Gastroesophageal sphincter (tissue), 4 donors: ENCODE results near the gene OPCML. TPM values are rescaled to one million over a fixed set of nuclear protein-coding genes. Genes with fewer than 3 reads are reported as not detected.

Experiments
- ATAC-seq: fragments of 150-250 bp; one replicate; pipeline ENCODE4 v1.9.1; 2016; ENCODE audit warnings: mild to moderate bottlenecking, moderate library complexity
- H3K27ac ChIP-seq, 4 donors: fragments of 200-600 bp; sonication (generic) in 3 of 4; 1 replicate in 3 of 4; 2 replicates in 1 of 4; pipeline ENCODE4 v1.5.1; 2016 to 2019
- H3K27me3 ChIP-seq: fragments of 200-600 bp; sonication (generic); one replicate; pipeline ENCODE4 v1.5.1; 2019
- H3K36me3 ChIP-seq, 2 donors: fragments of 200-600 bp; sonication (generic); one replicate each; pipeline ENCODE4 v1.5.1; 2019; ENCODE audit warnings: control low read depth in 1 of 2
- H3K4me1 ChIP-seq, 3 donors: fragments of 200-600 bp; sonication (generic); 1 replicate in 2 of 3; 2 replicates in 1 of 3; pipeline ENCODE4 v1.5.1; 2016 to 2019; ENCODE audit warnings: control low read depth in 2 of 3
- H3K4me3 ChIP-seq, 2 donors: fragments of 200-600 bp; sonication (generic); one replicate each; pipeline ENCODE4 v1.5.1; 2019; ENCODE audit warnings: mild to moderate bottlenecking in 1 of 2, moderate library complexity in 1 of 2
- H3K9me3 ChIP-seq, 3 donors: fragments of 200-600 bp; sonication (generic); one replicate each; pipeline ENCODE4 v1.5.1; 2017 to 2019; ENCODE audit warnings: control low read depth in 2 of 3
- EP300 ChIP-seq: sonication (generic); formaldehyde crosslinking; IDR thresholded peaks from one replicate; pipeline ENCODE4 v1.6.1; 2017; ENCODE audit warnings: antibody characterized with exemption, mild to moderate bottlenecking
- POLR2A ChIP-seq, 2 donors: fragments of 450-650 bp; IDR thresholded peaks; one replicate each; pipeline ENCODE4 v1.6.1; 2017; ENCODE audit warnings: antibody characterized with exemption in 2 of 2, mild to moderate bottlenecking in 2 of 2, moderate library complexity in 1 of 2
- POLR2AphosphoS5 ChIP-seq: sonication (generic); formaldehyde crosslinking; IDR thresholded peaks from one replicate; pipeline ENCODE4 v1.6.1; 2017; ENCODE audit warnings: antibody characterized with exemption
- WGBS, 2 donors: methylation state at CpG; one replicate each; pipeline ENCODE4 v1.1.5; 2018; ENCODE audit warnings: low coverage in 1 of 2; 5-methylcytosine and 5-hydroxymethylcytosine counted together
- total RNA-seq, 4 donors: library from RNA; depleted of rRNA; stranded (reverse); fragments of >200 nt; gene quantifications; one replicate each; pipeline ENCODE4 v1.1.0, GENCODE V29; 2016
- TF ChIP-seq, protein P1 (sequence below), 4 experiments: fragments of 200-600 bp in 2 of 4; fragments of 450-650 bp in 2 of 4; sonication (generic) in 1 of 4; IDR thresholded peaks; one replicate each; pipeline ENCODE4 v1.5.1; 2017 to 2019; ENCODE audit warnings: antibody characterized with exemption in 4 of 4, mild to moderate bottlenecking in 2 of 4, moderate library complexity in 2 of 4

The OPCML gene
- total RNA-seq, 4 donors from 2014 or later: 0.13 to 0.93 (median 0.33) TPM

DNA sequence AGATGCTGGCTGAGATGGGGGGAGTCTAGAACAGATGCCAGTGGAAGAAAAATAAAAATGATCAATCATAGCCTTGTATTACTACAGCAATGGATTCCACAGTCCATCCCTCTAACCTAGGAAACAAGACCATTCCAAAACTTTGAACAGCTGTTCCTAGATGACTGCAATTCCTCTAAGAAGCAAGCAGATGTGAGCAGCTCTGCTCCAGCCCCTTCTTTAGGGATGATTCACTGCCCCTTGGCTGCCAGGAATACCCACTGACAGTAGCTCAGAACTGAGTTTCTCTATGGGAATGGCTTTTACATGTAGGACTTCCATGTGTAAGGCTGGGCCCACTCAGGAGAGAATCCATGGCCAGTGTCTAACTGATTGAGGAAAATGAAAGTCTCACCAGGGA, 943.9 kb downstream of the OPCML start:
- no peaks in the 10 kb centered on the region for H3K4me1 ChIP-seq
- H3K36me3 ChIP-seq: no peaks in the 10 kb centered on the region
- no peaks in the 10 kb centered on the region for H3K9me3 ChIP-seq
- no peak for ATAC-seq
- no peaks in the 10 kb centered on the region for H3K27me3 ChIP-seq
- TF ChIP-seq POLR2AphosphoS5: no peak
- TF ChIP-seq, protein P1, sequence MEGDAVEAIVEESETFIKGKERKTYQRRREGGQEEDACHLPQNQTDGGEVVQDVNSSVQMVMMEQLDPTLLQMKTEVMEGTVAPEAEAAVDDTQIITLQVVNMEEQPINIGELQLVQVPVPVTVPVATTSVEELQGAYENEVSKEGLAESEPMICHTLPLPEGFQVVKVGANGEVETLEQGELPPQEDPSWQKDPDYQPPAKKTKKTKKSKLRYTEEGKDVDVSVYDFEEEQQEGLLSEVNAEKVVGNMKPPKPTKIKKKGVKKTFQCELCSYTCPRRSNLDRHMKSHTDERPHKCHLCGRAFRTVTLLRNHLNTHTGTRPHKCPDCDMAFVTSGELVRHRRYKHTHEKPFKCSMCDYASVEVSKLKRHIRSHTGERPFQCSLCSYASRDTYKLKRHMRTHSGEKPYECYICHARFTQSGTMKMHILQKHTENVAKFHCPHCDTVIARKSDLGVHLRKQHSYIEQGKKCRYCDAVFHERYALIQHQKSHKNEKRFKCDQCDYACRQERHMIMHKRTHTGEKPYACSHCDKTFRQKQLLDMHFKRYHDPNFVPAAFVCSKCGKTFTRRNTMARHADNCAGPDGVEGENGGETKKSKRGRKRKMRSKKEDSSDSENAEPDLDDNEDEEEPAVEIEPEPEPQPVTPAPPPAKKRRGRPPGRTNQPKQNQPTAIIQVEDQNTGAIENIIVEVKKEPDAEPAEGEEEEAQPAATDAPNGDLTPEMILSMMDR (IDR thresholded peaks at IDR 0.05): no peak
- no peak for TF ChIP-seq POLR2A (IDR thresholded peaks at IDR 0.05)
- TF ChIP-seq EP300: no peak
- H3K27ac ChIP-seq: no peak overlapping the region
- no peak overlapping the region for H3K4me3 ChIP-seq

DNA sequence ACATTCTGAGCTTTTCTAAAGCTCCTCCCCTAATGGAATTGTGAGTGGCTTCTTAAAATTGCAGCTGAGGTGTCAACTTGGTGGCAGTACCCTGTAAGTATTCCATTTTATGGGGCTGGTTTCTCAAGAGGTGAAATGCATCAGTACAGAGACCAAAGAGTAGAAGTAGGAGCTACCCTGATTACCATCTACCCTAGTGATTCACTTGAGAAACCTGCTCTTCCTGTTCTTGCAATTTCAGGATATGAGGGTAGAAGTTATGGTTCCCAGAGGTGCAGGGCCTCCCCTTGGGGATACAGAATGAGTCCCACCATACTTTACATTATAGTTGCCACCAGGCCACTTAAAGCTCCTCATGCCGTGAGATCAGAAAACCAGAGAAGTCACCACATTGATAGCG, 944.6 kb downstream of the OPCML start:
- Histone ChIP-seq H3K9me3 (no peaks in the 10 kb centered on the region), H3K27ac (no peak overlapping the region), H3K4me3 (no peak overlapping the region), H3K36me3 (no peaks in the 10 kb centered on the region), H3K27me3 (no peaks in the 10 kb centered on the region), H3K4me1 (no peaks in the 10 kb centered on the region)
- no peak for ATAC-seq
- TF ChIP-seq EP300 (no peak), POLR2A (IDR thresholded peaks at IDR 0.05) (no peak), POLR2AphosphoS5 (no peak)
- TF ChIP-seq, protein P1 (IDR thresholded peaks at IDR 0.05): no peak
- WGBS, 2 donors: 100% methylated on average over 2 of the region's 2 CpGs; no CpG with 5 or more reads in 1 of the 2 donors

DNA sequence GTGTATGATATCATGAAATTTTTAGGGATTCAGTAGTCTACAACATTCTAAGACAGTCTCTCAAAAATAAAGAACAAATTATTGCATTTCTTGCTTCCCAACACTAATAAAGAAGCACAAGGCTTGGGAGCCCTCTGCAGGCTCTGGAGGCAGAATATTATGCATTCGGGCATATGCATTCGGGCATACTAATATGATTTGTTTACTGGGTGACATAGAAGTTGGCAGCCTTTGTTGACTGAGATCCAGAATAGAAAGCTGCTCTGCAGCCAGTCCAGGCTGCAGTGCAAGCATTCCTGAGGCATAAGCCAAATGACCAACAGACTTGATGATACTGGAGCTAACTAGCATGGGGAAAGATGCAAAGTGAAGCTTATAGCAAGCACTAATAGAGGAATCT, 945.5 kb downstream of the OPCML start:
- Histone ChIP-seq H3K27me3 (no peaks in the 10 kb centered on the region), H3K27ac (no peak overlapping the region), H3K9me3 (no peaks in the 10 kb centered on the region), H3K4me1 (no peaks in the 10 kb centered on the region), H3K36me3 (no peaks in the 10 kb centered on the region), H3K4me3 (no peak overlapping the region)
- WGBS, 2 donors: 5 to 30% methylated on average over 2 of the region's 2 CpGs
- TF ChIP-seq POLR2AphosphoS5: no peak
- no peak for TF ChIP-seq POLR2A (IDR thresholded peaks at IDR 0.05)
- TF ChIP-seq, protein P1 (IDR thresholded peaks at IDR 0.05): no peak
- ATAC-seq: no peak

DNA sequence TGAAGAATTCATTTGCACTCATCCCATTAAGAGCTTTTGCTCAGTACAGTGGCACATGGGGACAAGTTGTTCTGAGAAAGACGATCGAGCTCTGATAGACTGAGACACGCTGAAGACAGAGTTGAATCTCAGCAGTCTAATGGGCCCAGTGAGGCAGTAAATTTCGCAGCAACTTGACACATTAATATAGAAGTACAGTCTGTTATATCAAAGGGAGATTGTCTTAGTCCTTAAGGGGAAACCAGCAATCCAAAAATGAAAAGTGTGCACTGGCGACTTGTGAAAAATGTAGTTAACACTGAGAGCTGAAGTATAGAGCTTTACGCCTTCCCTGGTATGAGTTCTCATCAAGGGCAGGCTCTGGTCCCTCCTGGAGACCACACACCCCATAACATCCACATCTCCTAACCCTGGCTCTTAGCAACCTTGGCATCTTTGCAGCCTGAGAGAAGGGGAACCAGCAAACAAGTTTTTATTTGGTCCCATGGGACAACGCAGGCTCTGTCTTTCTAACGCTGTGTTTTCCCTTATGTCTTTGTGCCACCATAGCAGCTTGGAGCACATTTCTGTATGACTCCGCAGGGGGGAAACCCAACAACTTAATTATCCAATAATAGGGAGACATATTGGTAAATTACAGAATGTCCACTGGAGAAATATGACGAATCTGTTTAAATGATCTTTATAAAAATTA, 952.5 kb downstream of the OPCML start:
- Histone ChIP-seq H3K27me3 (no peaks in the 10 kb centered on the region), H3K36me3 (no peaks in the 10 kb centered on the region), H3K4me1 (no peaks in the 10 kb centered on the region), H3K27ac (no peak overlapping the region), H3K9me3 (peaks cover 0 to 8% (median 0%) of the 10 kb centered on the region in 3 donors), H3K4me3 (no peak overlapping the region)
- WGBS, 2 donors: 65 to 82% methylated on average over 5 to 9 of the region's 10 CpGs
- ATAC-seq: no peak
- no peak for TF ChIP-seq POLR2AphosphoS5
- TF ChIP-seq POLR2A (IDR thresholded peaks at IDR 0.05): no peak
- no peak for TF ChIP-seq EP300
- TF ChIP-seq, protein P1 (IDR thresholded peaks at IDR 0.05): no peak

DNA sequence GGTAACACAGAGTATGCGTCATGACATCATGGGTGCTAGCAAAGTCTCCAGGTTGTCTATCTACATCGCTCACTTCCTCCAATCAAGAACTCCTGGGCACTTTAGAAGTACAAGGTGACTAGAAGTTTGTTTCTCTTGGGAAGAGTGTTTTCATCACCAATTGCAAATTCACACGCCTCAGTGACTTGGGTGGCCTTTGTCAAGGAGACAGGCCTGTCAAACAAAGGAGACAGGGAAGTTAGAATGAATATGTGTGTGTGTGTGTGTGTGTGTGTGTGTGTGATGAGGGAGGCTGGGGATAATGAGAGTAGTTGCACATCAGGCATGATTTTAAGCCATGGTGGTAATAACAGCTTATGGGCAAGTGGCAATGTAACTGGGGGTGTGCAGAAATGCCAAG, 953.2 kb downstream of the OPCML start:
- Histone ChIP-seq H3K4me3 (no peak overlapping the region), H3K27me3 (no peaks in the 10 kb centered on the region), H3K4me1 (no peaks in the 10 kb centered on the region), H3K9me3 (peaks cover 0 to 8% (median 0%) of the 10 kb centered on the region in 3 donors), H3K36me3 (no peaks in the 10 kb centered on the region), H3K27ac (no peak overlapping the region)
- ATAC-seq: no peak
- 81 to 85% methylated on average over 2 to 3 of the region's 3 CpGs for WGBS, 2 donors
- TF ChIP-seq POLR2A (IDR thresholded peaks at IDR 0.05) (no peak), POLR2AphosphoS5 (no peak), EP300 (no peak)
- TF ChIP-seq, protein P1 (IDR thresholded peaks at IDR 0.05): no peak
